CD4-positive, alpha-beta T cell (primary cell): ENCODE results near the gene MOB4. TPM values are rescaled to one million over a fixed set of nuclear protein-coding genes. Genes with fewer than 3 reads are reported as not detected.

Experiments
- ATAC-seq: fragments of 200-7000 bp; cut with Tn5 transposase; one replicate; pipeline ENCODE4 v1.10.0; 2022; ENCODE audit warnings: mild to moderate bottlenecking; ENCODE audit not compliant: poor library complexity
- CTCF ChIA-PET: fragments of 350-600 bp; sonication (Branson Sonifier 250); formaldehyde crosslinking; loops from one replicate; lab custom pipeline; 2021; ENCODE audit warnings: antibody characterized with exemption, inconsistent platforms; lab: Charles Lee
- POLR2A ChIA-PET: fragments of 350-600 bp; sonication (Branson Sonifier 250); formaldehyde crosslinking; loops from one replicate; lab custom pipeline; 2021; ENCODE audit warnings: antibody characterized with exemption, inconsistent platforms; lab: Charles Lee
- DNase-seq, 14 experiments: peaks; one replicate each; pipeline ENCODE4 v3.0.0-alpha.2; 2013 to 2020; ENCODE audit warnings: mixed read lengths in 2 of 14
- H3K27ac ChIP-seq, 2 donors: one replicate each; pipeline versions ENCODE4 v1.5.1 to v1.7.0; 2013; ENCODE audit warnings: low read length in 2 of 2, low read depth in 1 of 2, mild to moderate bottlenecking in 1 of 2
- H3K27me3 ChIP-seq, 2 experiments: 1 replicate in 1 of 2; 2 replicates in 1 of 2; pipeline versions ENCODE4 v1.6.1 to v1.7.0; 2013; ENCODE audit warnings: low read length in 2 of 2, control low read depth in 1 of 2, mild to moderate bottlenecking in 1 of 2, moderate library complexity in 1 of 2; ENCODE audit not compliant: insufficient read depth in 2 of 2, control insufficient read depth in 1 of 2
- H3K36me3 ChIP-seq: one replicate; pipeline ENCODE4 v1.6.1; 2013; ENCODE audit warnings: low read length, control low read depth; ENCODE audit not compliant: insufficient read depth
- H3K4me1 ChIP-seq: one replicate; pipeline ENCODE4 v1.6.1; 2013; ENCODE audit warnings: low read length, control low read depth; ENCODE audit not compliant: insufficient read depth
- H3K4me3 ChIP-seq: one replicate; pipeline ENCODE4 v1.5.1; 2013; ENCODE audit warnings: mild to moderate bottlenecking, low read length, moderate library complexity
- H3K9me3 ChIP-seq, 2 experiments: 1 replicate in 1 of 2; 2 replicates in 1 of 2; pipeline versions ENCODE4 v1.6.1 to v1.7.0; 2013; ENCODE audit warnings: low read length in 2 of 2, mild to moderate bottlenecking in 2 of 2, control low read depth in 1 of 2, moderate library complexity in 1 of 2; ENCODE audit not compliant: control insufficient read depth in 1 of 2, insufficient read depth in 1 of 2
- H3K27ac Mint-ChIP-seq: one replicate; pipeline ENCODE4 v1.8.0; 2020; ENCODE audit warnings: mixed read lengths
- H3K27me3 Mint-ChIP-seq: one replicate; pipeline ENCODE4 v1.8.0; 2021; ENCODE audit warnings: mixed read lengths
- H3K36me3 Mint-ChIP-seq: one replicate; pipeline ENCODE4 v1.8.0; 2021; ENCODE audit warnings: low read depth, mixed read lengths
- H3K4me1 Mint-ChIP-seq: one replicate; pipeline ENCODE4 v1.8.0; 2021; ENCODE audit warnings: low read depth, mixed read lengths
- H3K4me3 Mint-ChIP-seq: one replicate; pipeline ENCODE4 v1.8.0; 2020; ENCODE audit warnings: mild to moderate bottlenecking, mixed read lengths
- H3K9me3 Mint-ChIP-seq: one replicate; pipeline ENCODE4 v1.8.0; 2020; ENCODE audit warnings: mixed read lengths
- CTCF ChIP-seq: fragments of 200-600 bp; IDR thresholded peaks from one replicate; pipeline ENCODE4 v1.8.0; 2022; ENCODE audit warnings: antibody characterized with exemption, mild to moderate bottlenecking
- intact Hi-C, 2 experiments: fragments of 100-400 bp; cut with DNase I in 1 of 2; cut with micrococcal nuclease in 1 of 2; formaldehyde crosslinking; loops; one replicate each; pipeline versions ENCODE4 v1.15.1 to v1.9.0; 2023 to 2025; cut with DNase I, micrococcal nuclease
- total RNA-seq, 174 experiments: library from RNA in 2 of 174; stranded (reverse) in 2 of 174; gene quantifications; one replicate each; pipeline ENCODE4 v1.2.3 and lab custom pipeline; 2021 to 2026

MOB4 gene
- total RNA-seq, 2 experiments from 2014 or later, result 28.4 to 29.8 TPM

GRCh38 chr2:197497326-197497725, 18.5 kb upstream of the MOB4 start:
- H3K36me3 Mint-ChIP-seq, result peaks cover 92% of the 10 kb centered on the region
- ATAC-seq (no peak), DNase-seq (no peak)
- peak overlapping the region; percentile 87 for H3K27ac Mint-ChIP-seq
- intact Hi-C loops, result loop anchor here in 1 of 2 experiments (2.0 to 5.0 kb wide), 2 partner anchors 39 to 210 kb away; partner anchors contain the start of gene MARS2
- no peak for TF ChIP-seq CTCF
- Histone ChIP-seq H3K4me3 (no peak overlapping the region), H3K4me1 (peaks cover 37% of the 10 kb centered on the region), H3K27me3 (no peaks in the 10 kb centered on the region), H3K36me3 (peaks cover 57% of the 10 kb centered on the region), H3K27ac (no peak overlapping the region), H3K9me3 (no peaks in the 10 kb centered on the region)
- no peaks in the 10 kb centered on the region for H3K27me3 Mint-ChIP-seq
- POLR2A ChIA-PET, result interaction anchor here (1.8 to 8.1 kb wide), 4 partner anchors 18 to 63 kb away, joined by 9 to 219 read pairs (median 108); partner anchors contain the start of genes COQ10B, MOB4 and SF3B1
- H3K9me3 Mint-ChIP-seq, result no peaks in the 10 kb centered on the region
- CTCF ChIA-PET, result interaction anchor here (0.9 kb wide), 1 partner anchor 25 kb away, joined by 3 read pairs; no protein-coding TSS in a partner anchor
- peaks cover 64% of the 10 kb centered on the region for H3K4me1 Mint-ChIP-seq
- H3K4me3 Mint-ChIP-seq, result peak overlapping the region; percentile 94

GRCh38 chr2:197498235-197498936, 17.5 kb upstream of the MOB4 start:
- Histone ChIP-seq H3K27ac (peak overlapping the region; percentile 93 to 97), H3K4me1 (peaks cover 38% of the 10 kb centered on the region), H3K4me3 (peak overlapping the region; percentile 95), H3K27me3 (no peaks in the 10 kb centered on the region), H3K9me3 (no peaks in the 10 kb centered on the region), H3K36me3 (peaks cover 55% of the 10 kb centered on the region)
- intact Hi-C loops, result loop anchor here in 1 of 2 experiments (2.0 to 5.0 kb wide), 2 partner anchors 62 to 209 kb away; partner anchors contain the start of gene MARS2
- no peak for ATAC-seq
- Mint-ChIP-seq H3K4me3 (peak overlapping the region; percentile 94), H3K4me1 (peaks cover 67% of the 10 kb centered on the region), H3K27me3 (no peaks in the 10 kb centered on the region), H3K36me3 (peaks cover 96% of the 10 kb centered on the region), H3K27ac (peak overlapping the region; percentile 87), H3K9me3 (no peaks in the 10 kb centered on the region)
- DNase-seq, result no peak
- TF ChIP-seq CTCF, result no peak
- CTCF ChIA-PET, result no interaction called here
- POLR2A ChIA-PET, result interaction anchor here (1.7 to 8.1 kb wide), 6 partner anchors 10 to 206 kb away, joined by 4 to 219 read pairs (median 66); partner anchors contain the start of genes COQ10B, MARS2, MOB4 and SF3B1

- Mint-ChIP-seq H3K27ac (peak overlapping the region; percentile 87), H3K27me3 (no peaks in the 10 kb centered on the region), H3K4me3 (peak overlapping the region; percentile 94), H3K36me3 (peaks cover 96% of the 10 kb centered on the region), H3K4me1 (peaks cover 69% of the 10 kb centered on the region), H3K9me3 (no peaks in the 10 kb centered on the region)
- DNase-seq (peak; percentile 8 to 64 (median 32)), ATAC-seq (no peak)
- Histone ChIP-seq H3K4me1 (peaks cover 39% of the 10 kb centered on the region), H3K27ac (peak overlapping the region; percentile 93 to 97), H3K9me3 (no peaks in the 10 kb centered on the region), H3K36me3 (peaks cover 54% of the 10 kb centered on the region), H3K27me3 (no peaks in the 10 kb centered on the region), H3K4me3 (peak overlapping the region; percentile 95)
- CTCF ChIA-PET, result interaction anchor here (1.0 to 1.1 kb wide), 2 partner anchors 9 to 46 kb away, joined by 3 to 6 read pairs; partner anchors contain the start of gene COQ10B
- no peak for TF ChIP-seq CTCF
- intact Hi-C loops, result loop anchor here in 1 of 2 experiments (2.0 to 5.0 kb wide), 2 partner anchors 62 to 208 kb away; partner anchors contain the start of gene MARS2
- POLR2A ChIA-PET, result interaction anchor here (0.6 to 8.1 kb wide), 25 partner anchors 9 to 1842 kb away, joined by 3 to 219 read pairs (median 5); partner anchors contain the start of genes ANKRD44, COQ10B, GTF3C3 and MARS2
Observed at GRCh38 chr2:197498937-197499593, 16.8 kb upstream of the MOB4 start.
